GM23248 (cell line): ENCODE results near the gene PARP11. TPM values are rescaled to one million over a fixed set of nuclear protein-coding genes. Genes with fewer than 3 reads are reported as not detected.
A peak's percentile ranks its signal among the peaks of the same experiment; 100 is the strongest.

ENCODE experiments used
- DNase-seq: peaks from one replicate; pipeline ENCODE4 v3.0.0-alpha.2; 2015
- H2AFZ ChIP-seq: fragments of 200-600 bp; sonication (generic); 2 replicates; pipeline ENCODE4 v1.6.1; 2016; ENCODE audit warnings: antibody characterized with exemption
- H3F3A ChIP-seq: fragments of 200-600 bp; sonication (generic); 2 replicates; pipeline ENCODE4 v1.6.1; 2016; ENCODE audit warnings: mild to moderate bottlenecking, antibody characterized with exemption, mixed run types; ENCODE audit not compliant: insufficient read depth
- H3K27ac ChIP-seq: fragments of 200-600 bp; sonication (generic); 2 replicates; pipeline ENCODE4 v1.5.1; 2016; ENCODE audit warnings: mild to moderate bottlenecking
- H3K27me3 ChIP-seq: fragments of 200-600 bp; sonication (generic); replicated peaks from 2 replicates; pipeline ENCODE4 v1.6.1; 2016; ENCODE audit warnings: mild to moderate bottlenecking; ENCODE audit not compliant: insufficient read depth
- H3K36me3 ChIP-seq: fragments of 200-600 bp; sonication (generic); 2 replicates; pipeline ENCODE4 v1.6.1; 2016; ENCODE audit warnings: low read depth, mild to moderate bottlenecking
- H3K4me1 ChIP-seq: fragments of 200-600 bp; sonication (generic); 2 replicates; pipeline ENCODE4 v1.6.1; 2016; ENCODE audit warnings: mild to moderate bottlenecking; ENCODE audit not compliant: insufficient read depth
- H3K4me2 ChIP-seq: fragments of 200-600 bp; sonication (generic); one replicate; pipeline ENCODE4 v1.6.1; 2016; ENCODE audit warnings: mild to moderate bottlenecking; ENCODE audit not compliant: unreplicated experiment
- H3K4me3 ChIP-seq: fragments of 200-600 bp; sonication (generic); 2 replicates; pipeline ENCODE4 v1.5.1; 2016; ENCODE audit warnings: mild to moderate bottlenecking
- H3K79me2 ChIP-seq: fragments of 200-600 bp; sonication (generic); 2 replicates; pipeline ENCODE4 v1.6.1; 2016; ENCODE audit warnings: mild to moderate bottlenecking; ENCODE audit not compliant: insufficient read depth
- H3K9ac ChIP-seq: fragments of 200-600 bp; sonication (generic); 2 replicates; pipeline ENCODE4 v1.6.1; 2016; ENCODE audit warnings: mild to moderate bottlenecking
- H3K9me2 ChIP-seq: fragments of 200-600 bp; sonication (generic); 2 replicates; pipeline ENCODE4 v1.6.1; 2016; ENCODE audit warnings: mixed run types, mild to moderate bottlenecking, moderate library complexity; ENCODE audit not compliant: insufficient read depth
- H3K9me3 ChIP-seq: fragments of 200-600 bp; sonication (generic); one replicate; pipeline ENCODE4 v1.6.1; 2017; ENCODE audit warnings: low read depth
- H4K20me1 ChIP-seq: fragments of 200-600 bp; sonication (generic); 2 replicates; pipeline ENCODE4 v1.6.0; 2016; ENCODE audit not compliant: insufficient read depth
- EZH2 ChIP-seq: fragments of 200-600 bp; sonication (generic); IDR thresholded peaks from 2 replicates; pipeline ENCODE4 v1.6.1; 2018; ENCODE audit warnings: antibody characterized with exemption, mild to moderate bottlenecking; ENCODE audit not compliant: insufficient read depth, poor library complexity, severe bottlenecking
- EZH2phosphoT487 ChIP-seq: fragments of 200-600 bp; sonication (generic); IDR thresholded peaks from 2 replicates; pipeline ENCODE4 v1.6.1; 2018; ENCODE audit warnings: antibody characterized with exemption, moderate library complexity, mild to moderate bottlenecking, low read depth; ENCODE audit not compliant: insufficient read depth
- WGBS, 2 experiments: methylation state at CpG; one replicate each; pipeline ENCODE4 v1.1.6; 2015 to 2017; ENCODE audit warnings: low lambda C conversion rate in 2 of 2, low coverage in 1 of 2; ENCODE audit errors: missing lambda C conversion rate in 2 of 2; 5-methylcytosine and 5-hydroxymethylcytosine counted together
- in situ Hi-C: fragments of 300-500 bp; cut with MboI; formaldehyde crosslinking; loops from 2 replicates; pipeline ENCODE4 v1.15.0; 2020
- polyA plus RNA-seq: library from polyadenylated mRNA; unstranded; fragments of >200 nt; fragmentation: Nextera tagmentation; extraction: Ambion mirVana; gene quantifications from 2 replicates; pipeline ENCODE4 v1.2.1, GENCODE V29; 2016
- total RNA-seq: library from RNA; depleted of rRNA; stranded (reverse); fragments of >200 nt; shearing (Covaris generic); gene quantifications from 2 replicates; pipeline ENCODE4 v1.2.3, GENCODE V29; 2014; rRNA removed

The PARP11 gene
- 1.0 and 2.1 TPM in 2 replicates for total RNA-seq
- 6.2 and 6.3 TPM in 2 replicates for polyA plus RNA-seq

- Histone ChIP-seq H3K4me2 (peak within 1 kb of the TSS; percentile 90), H3K9ac (peak within 1 kb of the TSS; percentile 91), H3K4me3 (peak within 1 kb of the TSS; percentile 93), H3K27ac (peak within 1 kb of the TSS; percentile 86), H3K4me1 (peaks cover 9% of the 10 kb centered on the region), H3F3A (no peaks in the 10 kb centered on the region), H3K27me3 (no peaks in the 10 kb centered on the region), H3K79me2 (peaks cover 42% of the 10 kb centered on the region), H3K36me3 (no peaks in the 10 kb centered on the region), H3K9me3 (no peaks in the 10 kb centered on the region), H3K9me2 (no peaks in the 10 kb centered on the region), H2AFZ (peak within 1 kb of the TSS; percentile 95), H4K20me1 (no peaks in the 10 kb centered on the region)
- peak; percentile 100 for DNase-seq
- TF ChIP-seq EZH2 (no peak), EZH2phosphoT487 (no peak)
- 1 to 2% methylated on average over 44 to 55 of the region's 55 CpGs for WGBS, 2 experiments
- in situ Hi-C loops: loop anchor here (10.0 kb wide), 1 partner anchor 162 kb away; no protein-coding TSS in a partner anchor
These were observed at the start of gene PARP11 for GRCh38 chr12:3872800-3873636. PARP11 (minus strand) TSS chr12:3873399; CDS start chr12:3873229, 170 bp downstream.

DNA sequence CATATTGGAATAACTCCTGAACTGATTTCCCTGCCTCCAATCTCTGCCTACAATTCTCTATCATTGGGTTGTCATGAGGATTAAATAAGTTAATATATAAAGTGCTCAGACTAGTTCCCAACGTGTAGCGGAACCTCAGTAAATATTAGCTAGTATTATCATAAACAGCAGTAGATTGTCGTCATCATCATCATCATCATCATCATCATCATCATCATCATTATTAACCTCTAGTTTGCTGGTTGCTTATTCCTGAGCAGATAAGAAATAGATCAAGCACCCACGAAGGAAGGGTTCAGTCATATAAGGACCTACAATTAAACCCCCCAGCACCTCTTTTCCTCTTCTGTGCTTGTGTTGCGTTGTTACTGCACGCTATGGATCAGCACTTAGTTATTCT lies 48.8 kb upstream of the PARP11 start:
- no peak overlapping the region for H3K27ac ChIP-seq
- H3K9me2 ChIP-seq: no peaks in the 10 kb centered on the region
- H3K4me3 ChIP-seq: no peak overlapping the region
- H4K20me1 ChIP-seq: no peaks in the 10 kb centered on the region
- no peak overlapping the region for H2AFZ ChIP-seq
- H3K9me3 ChIP-seq: no peaks in the 10 kb centered on the region
- no peaks in the 10 kb centered on the region for H3F3A ChIP-seq
- H3K4me1 ChIP-seq: no peaks in the 10 kb centered on the region
- DNase-seq: no peak
- in situ Hi-C loops: no loop called here
- H3K9ac ChIP-seq: no peak overlapping the region
- WGBS, 2 experiments: 35 to 43% methylated on average over 6 of the region's 6 CpGs
- TF ChIP-seq EZH2 (no peak), EZH2phosphoT487 (no peak)
- peaks cover 33% of the 10 kb centered on the region for H3K27me3 ChIP-seq
- H3K36me3 ChIP-seq: no peaks in the 10 kb centered on the region
- no peaks in the 10 kb centered on the region for H3K79me2 ChIP-seq
- no peak overlapping the region for H3K4me2 ChIP-seq

- Histone ChIP-seq H3K36me3 (no peaks in the 10 kb centered on the region), H4K20me1 (no peaks in the 10 kb centered on the region), H3K4me2 (no peak overlapping the region), H3K27me3 (peaks cover 33% of the 10 kb centered on the region), H3K9ac (no peak overlapping the region), H3F3A (no peaks in the 10 kb centered on the region), H3K4me1 (no peaks in the 10 kb centered on the region), H3K9me3 (no peaks in the 10 kb centered on the region), H3K4me3 (no peak overlapping the region), H3K9me2 (no peaks in the 10 kb centered on the region), H2AFZ (no peak overlapping the region), H3K27ac (no peak overlapping the region), H3K79me2 (no peaks in the 10 kb centered on the region)
- TF ChIP-seq EZH2: no peak
- TF ChIP-seq EZH2phosphoT487: no peak
- 30 to 38% methylated on average over 3 of the region's 3 CpGs for WGBS, 2 experiments
- DNase-seq: no peak
- in situ Hi-C loops: no loop called here
These were observed 48.3 kb upstream of the PARP11 start for GRCh38 chr12:3921526-3921925.

DNA sequence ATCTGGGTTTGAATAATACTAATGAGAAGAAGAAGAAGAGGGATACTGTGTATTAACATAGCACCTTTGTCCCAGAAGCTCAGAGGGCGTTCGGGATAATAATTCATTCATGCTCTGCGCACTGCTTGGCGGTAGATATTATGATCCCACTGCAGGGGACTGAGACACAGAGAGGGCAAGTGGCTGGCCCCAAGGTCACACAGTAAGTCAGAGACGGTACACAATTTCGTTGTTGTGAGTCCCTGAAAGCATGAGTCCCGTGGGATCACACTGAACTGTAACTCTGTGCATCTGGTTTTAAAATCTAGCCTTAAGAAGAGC lies 47.9 kb upstream of the PARP11 start:
- no peak for TF ChIP-seq EZH2
- no peak for TF ChIP-seq EZH2phosphoT487
- Histone ChIP-seq H3K27ac (no peak overlapping the region), H3K27me3 (peaks cover 33% of the 10 kb centered on the region), H3K4me3 (no peak overlapping the region), H3K4me2 (no peak overlapping the region), H3K9me2 (no peaks in the 10 kb centered on the region), H2AFZ (no peak overlapping the region), H4K20me1 (no peaks in the 10 kb centered on the region), H3F3A (no peaks in the 10 kb centered on the region), H3K9me3 (no peaks in the 10 kb centered on the region), H3K4me1 (no peaks in the 10 kb centered on the region), H3K9ac (no peak overlapping the region), H3K79me2 (no peaks in the 10 kb centered on the region), H3K36me3 (no peaks in the 10 kb centered on the region)
- 38 to 53% methylated on average over 7 of the region's 7 CpGs for WGBS, 2 experiments
- no peak for DNase-seq
- in situ Hi-C loops: no loop called here
